Measurements from ENCODE around the gene NFYC. TPM values are rescaled to one million over a fixed set of nuclear protein-coding genes. Genes with fewer than 3 reads are reported as not detected.
A peak's percentile ranks its signal among the peaks of the same experiment; 100 is the strongest.

NFYC gene
- total and polyA plus RNA-seq, 2 of the 8 experiments (the other 6 are each of a cell fraction or from before 2014, with no cell fraction given): 54.1 to 124 TPM

- POLR2A ChIA-PET (ENCODE audit: partially characterized antibody): interaction anchor here (1.4 to 3.8 kb wide), 3 partner anchors 27 to 35 kb away, joined by 3 to 13 read pairs (median 6); partner anchors contain the start of gene NFYC
- CTCF ChIA-PET (ENCODE audit: partially characterized antibody): interaction anchor here (1.1 to 37.5 kb wide), 5 partner anchors 7 to 672 kb away, joined by 3 to 684 read pairs (median 11); no protein-coding TSS in a partner anchor
- H2AK5ac ChIP-seq (ENCODE audit: low read depth, low read length): no peak overlapping the region
Observed at GRCh38 chr1:40657046-40657445, 34.5 kb upstream of the NFYC start.

More at GRCh38 chr1:40657046-40657445, 34.5 kb upstream of the NFYC start:
- Histone ChIP-seq H3K9me3 (ENCODE audit: insufficient read depth in 2 of 2, low read depth in 1 of 2, low read length in 1 of 2) (no peaks in the 10 kb centered on the region), H3K18ac (ENCODE audit: extremely low read depth, low read length) (no peak overlapping the region), H3K56ac (replicated peaks; ENCODE audit: insufficient read length, low read depth, low read length) (no peak overlapping the region), H2BK20ac (ENCODE audit: low read length) (no peak overlapping the region), H2BK120ac (replicated peaks; ENCODE audit: low read depth, low read length) (no peak overlapping the region), H3K23ac (ENCODE audit: insufficient read length) (no peak overlapping the region), H3K79me1 (ENCODE audit: low read depth, low read length) (no peaks in the 10 kb centered on the region; the same call in 1 of the 2 replicates), H3K14ac (ENCODE audit: insufficient read length) (no peak overlapping the region), H4K5ac (ENCODE audit: insufficient read length, low read depth, low read length) (no peak overlapping the region), H2AFZ (ENCODE audit: low read length) (no peak overlapping the region), H2BK15ac (ENCODE audit: low read length) (no peak overlapping the region; the same call in 1 of the 2 replicates), H2BK5ac (ENCODE audit: low read depth, low read length) (no peak overlapping the region), H3K23me2 (ENCODE audit: low read depth, low read length) (peaks cover 5% of the 10 kb centered on the region), H2BK12ac (ENCODE audit: low read depth, low read length) (no peak overlapping the region; the same call in 1 of the 2 replicates), H3K4me1 (replicated peaks in 1 of 4; ENCODE audit: control insufficient read depth in 3 of 4, insufficient read depth in 4 of 4, low read length in 3 of 4) (peaks cover 11 to 21% (median 13%) of the 10 kb centered on the region in 4 experiments), H4K20me1 (replicated peaks in 1 of 2; ENCODE audit: control insufficient read depth in 1 of 2, insufficient read depth in 2 of 2, low read length in 2 of 2) (peaks cover 0 to 8% of the 10 kb centered on the region in 2 experiments), H3K36me3 (ENCODE audit: control insufficient read depth in 2 of 4, insufficient read depth in 4 of 4, low read length in 3 of 4) (no peaks in the 10 kb centered on the region), H3K4me2 (ENCODE audit: insufficient read depth in 1 of 2, low read depth in 2 of 2, low read length in 2 of 2) (no peak overlapping the region), H3K9ac (replicated peaks in 1 of 4; ENCODE audit: extremely low read depth in 1 of 4, low read depth in 3 of 4, low read length in 3 of 4) (no peak overlapping the region), H3K27ac (ENCODE audit: low read depth, low read length) (no peak overlapping the region), H3K79me2 (ENCODE audit: control insufficient read depth in 1 of 2, insufficient read depth in 2 of 2, low read length in 2 of 2) (no peaks in the 10 kb centered on the region), H4K8ac (ENCODE audit: extremely low read depth, insufficient read depth, low read length) (no peak overlapping the region), H4K91ac (replicated peaks; ENCODE audit: insufficient read length, low read length) (no peak overlapping the region), H3K4me3 (ENCODE audit: extremely low read depth in 1 of 4, insufficient read depth in 2 of 4, low read depth in 3 of 4, low read length in 4 of 4) (no peak overlapping the region), H3K4ac (replicated peaks; ENCODE audit: insufficient read length, low read depth, low read length) (no peak overlapping the region), H3K27me3 (replicated peaks in 1 of 4; ENCODE audit: control insufficient read depth in 3 of 4, extremely low read depth in 1 of 4, insufficient read depth in 3 of 4, low read length in 3 of 4) (no peaks in the 10 kb centered on the region)
- WGBS, 2 experiments (ENCODE audit: extremely low coverage in 1 of 2, insufficient coverage in 1 of 2, insufficient read length in 1 of 2, insufficient replicate concordance in 2 of 2, low coverage in 1 of 2, low lambda C conversion rate in 2 of 2, missing lambda C conversion rate in 1 of 2): 88% methylated on average over 7 of the region's 7 CpGs; no CpG with 5 or more reads in 1 of the 2 experiments
- FAIRE-seq (peak; percentile 13), DNase-seq (ENCODE audit: low read depth in 1 of 2, low spot score in 2 of 2) (no peak)
- TF ChIP-seq SUZ12 (IDR thresholded peaks at IDR 0.05; ENCODE audit: low read length) (no peak), MAX (IDR thresholded peaks at IDR 0.05) (no peak), RFX5 (IDR thresholded peaks at IDR 0.05; ENCODE audit: borderline replicate concordance, low read depth, low read length) (no peak)
